Esophagus muscularis mucosa (tissue), 3 donors: Measurements from ENCODE around the gene PDSS2.

Source experiments
- POLR2A ChIP-seq: fragments of 450-650 bp; IDR thresholded peaks from one replicate; pipeline ENCODE4 v1.6.1; 2017; ENCODE audit warnings: antibody characterized with exemption, moderate library complexity, mild to moderate bottlenecking, low read depth
- POLR2AphosphoS5 ChIP-seq, 2 donors: sonication (generic); formaldehyde crosslinking; IDR thresholded peaks; one replicate each; pipeline ENCODE4 v1.6.1; 2017; ENCODE audit warnings: antibody characterized with exemption in 2 of 2
- TF ChIP-seq, protein P1 (sequence below), 3 experiments: fragments of 200-600 bp in 2 of 3; fragments of 450-650 bp in 1 of 3; sonication (generic) in 2 of 3; IDR thresholded peaks; one replicate each; pipeline ENCODE4 v1.5.1; 2017 to 2019; ENCODE audit warnings: antibody characterized with exemption in 3 of 3, mild to moderate bottlenecking in 2 of 3, moderate library complexity in 1 of 3

DNA sequence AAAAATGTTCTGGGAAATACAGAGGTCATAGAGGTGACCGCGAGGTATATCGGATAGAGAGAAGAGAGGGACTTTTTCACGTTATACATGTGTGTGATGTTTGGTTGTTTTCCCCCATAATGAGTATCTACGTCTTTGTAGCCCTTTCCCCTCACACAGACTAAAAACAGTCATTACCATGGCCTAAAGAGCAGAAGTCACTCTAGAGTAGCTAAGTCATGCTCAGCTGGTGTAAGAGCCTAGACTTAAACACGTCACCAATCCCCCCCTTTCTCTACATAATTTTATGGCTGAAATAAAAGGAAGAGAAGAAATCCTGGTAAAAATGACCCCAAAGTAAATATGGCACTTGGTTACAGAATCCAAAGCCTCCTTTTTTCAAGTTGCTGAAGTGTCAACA is 338.1 kb downstream of the PDSS2 start:
- no peak for TF ChIP-seq POLR2A
- TF ChIP-seq, protein P1, sequence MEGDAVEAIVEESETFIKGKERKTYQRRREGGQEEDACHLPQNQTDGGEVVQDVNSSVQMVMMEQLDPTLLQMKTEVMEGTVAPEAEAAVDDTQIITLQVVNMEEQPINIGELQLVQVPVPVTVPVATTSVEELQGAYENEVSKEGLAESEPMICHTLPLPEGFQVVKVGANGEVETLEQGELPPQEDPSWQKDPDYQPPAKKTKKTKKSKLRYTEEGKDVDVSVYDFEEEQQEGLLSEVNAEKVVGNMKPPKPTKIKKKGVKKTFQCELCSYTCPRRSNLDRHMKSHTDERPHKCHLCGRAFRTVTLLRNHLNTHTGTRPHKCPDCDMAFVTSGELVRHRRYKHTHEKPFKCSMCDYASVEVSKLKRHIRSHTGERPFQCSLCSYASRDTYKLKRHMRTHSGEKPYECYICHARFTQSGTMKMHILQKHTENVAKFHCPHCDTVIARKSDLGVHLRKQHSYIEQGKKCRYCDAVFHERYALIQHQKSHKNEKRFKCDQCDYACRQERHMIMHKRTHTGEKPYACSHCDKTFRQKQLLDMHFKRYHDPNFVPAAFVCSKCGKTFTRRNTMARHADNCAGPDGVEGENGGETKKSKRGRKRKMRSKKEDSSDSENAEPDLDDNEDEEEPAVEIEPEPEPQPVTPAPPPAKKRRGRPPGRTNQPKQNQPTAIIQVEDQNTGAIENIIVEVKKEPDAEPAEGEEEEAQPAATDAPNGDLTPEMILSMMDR (IDR thresholded peaks at IDR 0.05) = no peak
- TF ChIP-seq POLR2AphosphoS5 (IDR thresholded peaks at IDR 0.05) = no peak
